Endometrium (tissue), 2 donors: ENCODE results near the gene TSHZ2.

ENCODE experiments used
- FAIRE-seq: peaks from 2 replicates; lab custom pipeline; 2012; peaks lifted over from hg19 to GRCh38; lab: Jason Lieb, UNC
- donor health status: control.
- donor health status: control.

The TSHZ2 gene

DNA sequence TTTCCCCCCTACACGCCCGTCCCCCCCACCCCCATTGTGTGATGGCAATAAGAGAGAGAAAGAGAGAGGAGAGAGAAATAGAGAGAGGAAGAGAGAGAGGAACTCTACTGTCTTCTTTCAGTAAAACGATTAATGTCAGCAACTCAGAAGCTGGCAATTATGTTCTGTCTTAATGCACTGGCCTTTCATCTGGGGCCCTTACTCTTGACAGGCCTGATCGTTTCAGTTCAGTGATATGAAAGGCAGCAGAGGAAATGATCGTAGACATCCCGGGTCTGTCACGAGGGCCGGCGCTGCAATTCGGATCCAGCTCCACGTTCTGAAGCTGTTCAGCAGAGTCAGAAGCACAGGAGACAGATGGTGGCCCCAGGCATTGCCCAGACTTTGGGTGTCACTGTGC lies 312.5 kb downstream of the TSHZ2 start:
- no peak for FAIRE-seq

DNA sequence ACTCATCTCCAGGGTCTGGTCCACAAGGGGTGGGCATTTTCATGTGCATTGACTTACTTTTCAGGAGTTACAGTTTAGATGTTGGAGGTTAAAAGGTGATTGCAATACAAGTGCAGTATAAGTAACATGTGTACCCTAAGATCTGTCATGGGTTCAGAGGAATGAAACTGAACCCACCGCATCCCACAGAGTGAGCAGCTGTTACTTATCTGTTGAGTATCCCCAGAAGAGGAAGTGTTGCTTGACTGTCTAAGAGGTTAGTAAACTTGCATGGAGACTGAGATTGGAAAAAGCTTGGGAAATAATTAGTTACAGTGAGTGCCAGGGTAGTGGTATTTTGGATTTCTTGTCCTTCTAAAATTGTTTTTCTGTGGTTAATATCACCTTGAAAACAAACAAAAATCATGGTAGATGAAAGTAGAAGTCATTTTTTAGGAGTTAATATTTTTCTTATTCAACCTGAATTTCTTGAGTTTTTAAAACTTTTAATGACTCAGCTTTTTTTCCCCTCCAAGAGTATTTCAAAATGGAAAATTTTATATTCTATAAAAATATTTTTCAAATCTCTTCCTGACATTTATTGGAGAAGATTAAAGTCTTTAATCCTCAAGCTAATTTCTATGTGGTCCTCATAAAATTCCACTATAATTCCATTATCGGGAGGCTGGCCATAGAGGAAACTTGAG lies 315.3 kb downstream of the TSHZ2 start:
- FAIRE-seq, result peak; percentile 33

DNA sequence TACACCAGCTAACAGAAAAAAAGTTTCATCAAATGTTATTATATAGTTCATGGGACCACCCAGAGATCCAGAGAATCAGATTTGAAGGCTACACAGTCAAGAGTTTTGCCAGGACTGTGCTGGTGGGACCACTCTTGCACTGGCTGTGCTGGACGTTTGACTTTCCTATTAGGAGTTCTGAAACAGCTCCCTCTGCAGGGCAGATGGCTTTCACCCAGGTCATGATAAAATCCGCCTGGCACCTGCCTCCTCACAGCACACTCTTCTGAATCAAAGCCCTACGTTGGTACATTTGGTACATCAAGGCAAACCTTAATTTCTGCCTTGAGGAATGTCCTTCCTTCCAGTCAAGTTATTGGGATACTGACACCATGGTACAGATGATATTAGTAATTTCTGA lies 319.4 kb downstream of the TSHZ2 start:
- no peak for FAIRE-seq

DNA sequence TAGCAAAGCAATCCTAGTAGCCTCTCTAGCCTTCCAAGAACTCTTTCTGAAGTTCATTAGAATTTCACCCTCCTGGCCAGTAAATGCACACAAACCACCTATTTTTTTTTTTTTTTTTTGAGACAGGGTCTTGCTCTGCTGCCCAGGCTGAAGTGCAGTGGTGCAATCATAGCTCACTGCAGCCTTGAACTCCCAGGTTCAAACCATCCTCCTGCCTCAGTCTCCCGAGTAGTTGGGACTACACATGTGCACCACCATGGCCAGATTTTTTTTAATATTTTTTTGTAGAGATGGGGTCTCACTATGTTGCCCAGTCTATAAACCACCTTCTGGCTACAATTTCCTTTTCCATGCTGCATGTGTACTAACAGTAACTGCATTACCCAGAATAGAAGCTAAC lies 320.2 kb downstream of the TSHZ2 start:
- FAIRE-seq, result no peak

DNA sequence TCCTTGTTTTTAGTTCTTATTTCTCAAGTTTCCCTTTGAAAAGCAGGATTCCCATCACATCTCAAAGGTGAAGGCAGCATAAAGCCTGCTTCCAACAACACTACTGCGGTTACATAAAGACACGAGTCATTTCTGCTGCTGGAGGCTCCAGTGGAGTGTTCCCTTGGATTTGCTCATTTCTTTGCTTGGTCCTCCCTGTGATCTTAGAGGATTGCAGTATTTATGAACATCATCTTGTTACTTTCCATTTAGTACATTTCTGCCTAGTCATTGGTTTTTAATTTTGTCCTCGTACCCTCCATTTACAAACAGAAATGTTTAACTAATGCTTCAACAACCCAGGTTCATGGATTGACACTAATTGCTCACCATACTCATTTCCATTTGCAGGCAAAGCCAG lies 322.6 kb downstream of the TSHZ2 start:
- FAIRE-seq, result no peak

DNA sequence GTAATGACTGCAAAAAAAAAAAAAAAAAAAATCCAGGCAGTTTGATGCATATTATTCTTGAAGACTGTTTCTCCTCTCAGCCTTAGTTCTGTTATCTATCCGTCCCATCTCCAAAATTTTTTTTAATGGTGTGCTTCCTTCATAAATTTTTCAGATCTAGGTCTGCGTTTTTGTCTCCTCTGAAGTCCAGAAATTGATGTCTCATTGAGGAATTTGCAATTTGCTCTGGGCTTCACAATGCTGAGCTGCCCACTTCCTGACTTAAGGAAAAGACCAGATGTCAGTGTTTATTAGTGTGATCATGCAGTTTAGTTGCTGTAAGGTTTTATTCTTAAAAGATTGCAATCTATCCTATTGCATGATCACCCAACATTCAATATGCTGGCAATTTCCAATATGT lies 323.9 kb downstream of the TSHZ2 start:
- FAIRE-seq, result no peak

DNA sequence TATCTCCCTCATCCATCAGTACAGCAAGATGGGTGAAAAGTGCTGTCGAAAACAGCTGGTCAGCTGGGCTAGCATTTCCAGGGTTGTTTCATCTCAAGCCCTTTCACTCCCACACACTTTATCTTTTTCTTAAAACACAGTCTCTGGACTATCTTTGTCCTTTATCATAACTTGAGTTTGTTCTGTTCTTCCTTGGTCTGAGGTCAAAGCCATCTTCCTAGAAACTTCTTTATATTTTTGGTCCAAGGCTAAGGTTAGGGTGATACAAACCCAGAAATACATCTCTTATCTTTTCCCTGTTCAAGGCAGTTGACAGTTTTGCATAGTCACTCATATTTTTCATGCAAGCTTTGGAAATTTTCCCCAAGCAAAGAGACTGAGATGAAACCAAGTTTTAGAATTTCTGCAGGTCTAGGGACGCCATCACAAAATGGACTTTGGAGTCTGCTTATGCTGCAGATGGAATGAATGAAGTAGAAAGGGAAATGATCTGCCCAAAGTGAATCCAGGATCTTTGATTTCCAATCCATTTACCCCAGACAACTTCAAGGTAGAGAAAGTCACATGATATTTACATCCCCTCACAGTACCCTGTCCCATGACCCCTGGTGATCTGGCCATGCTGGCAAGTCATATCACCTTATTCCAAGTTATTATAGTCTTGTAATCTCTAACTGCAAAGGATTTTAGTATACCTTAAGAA lies 324.4 kb downstream of the TSHZ2 start:
- no peak for FAIRE-seq

DNA sequence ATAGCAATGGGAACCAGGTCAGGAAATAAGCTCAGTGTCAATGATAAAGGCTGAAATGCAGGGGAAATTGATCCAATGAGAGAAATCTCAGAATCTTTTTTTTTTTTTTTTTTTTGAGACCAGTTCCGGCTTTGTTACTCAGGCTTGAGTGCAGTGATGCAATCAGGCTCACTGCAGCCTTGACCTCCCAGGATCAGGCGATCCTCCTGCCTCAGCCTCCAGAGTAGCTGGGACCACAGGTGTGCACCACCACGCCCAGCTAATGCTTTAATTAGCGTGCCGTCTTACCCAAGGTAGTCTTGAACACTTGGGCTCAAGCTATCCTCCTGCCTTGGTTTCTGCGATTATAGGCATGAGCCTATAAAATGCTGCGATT lies 325.0 kb downstream of the TSHZ2 start:
- no peak for FAIRE-seq

DNA sequence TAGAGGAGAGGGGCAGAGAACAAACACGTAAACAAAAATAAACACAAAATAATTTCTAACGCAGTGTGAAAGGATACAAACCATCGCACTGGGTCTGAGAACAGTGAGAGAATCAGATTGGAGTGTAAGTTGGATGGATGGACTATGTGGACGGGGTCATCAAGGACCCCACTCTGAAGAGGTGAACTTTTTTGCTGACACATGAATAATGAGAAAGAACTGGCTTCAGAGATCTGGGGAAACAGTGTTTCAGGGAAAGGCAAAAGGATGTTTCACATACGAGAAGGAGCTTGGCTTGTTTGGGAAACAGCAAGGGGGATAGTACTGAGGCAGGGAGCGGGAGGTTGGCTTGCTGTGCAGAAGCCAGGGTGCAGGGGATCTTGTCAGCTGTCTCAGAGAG lies 326.1 kb downstream of the TSHZ2 start:
- FAIRE-seq, result no peak

DNA sequence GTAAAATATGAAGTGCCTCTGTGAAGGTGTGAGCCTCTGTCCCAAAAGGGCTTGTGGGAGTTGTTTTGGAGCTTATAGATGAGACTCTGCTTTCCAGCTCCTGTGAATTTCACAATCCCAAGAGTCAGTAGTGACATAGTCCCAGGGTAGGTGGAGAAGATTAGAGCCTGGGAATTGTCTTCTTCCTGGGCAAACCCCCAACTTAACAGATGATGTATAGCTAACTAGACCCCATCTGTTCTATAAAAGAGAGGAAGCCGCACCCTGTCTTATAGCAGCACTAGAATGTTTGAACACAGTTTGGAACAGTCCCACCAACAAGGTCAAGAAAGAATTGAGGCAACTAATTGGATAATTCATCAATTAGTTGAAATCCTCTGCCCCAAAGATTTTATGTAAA lies 326.8 kb downstream of the TSHZ2 start:
- no peak for FAIRE-seq

DNA sequence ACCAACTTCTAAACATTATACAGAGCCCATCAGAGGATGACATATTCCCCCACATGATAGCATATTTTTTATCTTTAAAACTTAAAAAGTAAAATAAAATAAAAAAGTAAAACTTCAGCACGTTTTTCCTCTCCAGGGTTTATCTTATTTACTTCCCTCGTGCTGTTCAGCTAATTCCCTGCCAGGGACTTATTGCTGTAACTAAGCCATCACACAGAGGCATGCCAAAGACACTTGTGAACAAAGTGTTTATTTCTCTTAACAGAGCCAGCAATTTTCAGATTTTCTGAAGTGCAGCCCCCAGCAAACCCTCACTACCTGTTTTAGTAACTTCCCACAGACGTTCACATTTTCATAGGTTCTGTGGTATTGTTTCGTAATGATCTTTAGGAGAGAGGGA lies 327.7 kb downstream of the TSHZ2 start:
- FAIRE-seq, result no peak

DNA sequence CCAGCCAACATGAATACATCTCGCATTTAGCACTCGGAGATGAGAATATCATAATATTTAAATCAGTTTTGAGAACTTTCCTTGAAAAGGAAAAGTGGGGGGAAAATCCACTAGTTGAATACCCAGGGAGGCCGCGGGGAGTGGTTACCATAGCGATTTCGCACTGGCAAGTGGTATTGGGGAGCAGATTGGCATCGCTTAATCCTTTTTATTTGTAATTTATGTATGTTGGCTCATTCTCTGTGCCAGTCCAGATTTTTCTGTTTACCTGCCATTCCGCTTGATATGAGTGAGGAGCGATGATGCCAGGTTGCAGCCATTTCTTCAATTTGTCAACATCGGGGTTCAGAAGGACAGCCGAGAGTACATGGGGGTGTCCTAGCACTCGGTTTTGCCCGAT lies 329.7 kb downstream of the TSHZ2 start:
- FAIRE-seq, result no peak

DNA sequence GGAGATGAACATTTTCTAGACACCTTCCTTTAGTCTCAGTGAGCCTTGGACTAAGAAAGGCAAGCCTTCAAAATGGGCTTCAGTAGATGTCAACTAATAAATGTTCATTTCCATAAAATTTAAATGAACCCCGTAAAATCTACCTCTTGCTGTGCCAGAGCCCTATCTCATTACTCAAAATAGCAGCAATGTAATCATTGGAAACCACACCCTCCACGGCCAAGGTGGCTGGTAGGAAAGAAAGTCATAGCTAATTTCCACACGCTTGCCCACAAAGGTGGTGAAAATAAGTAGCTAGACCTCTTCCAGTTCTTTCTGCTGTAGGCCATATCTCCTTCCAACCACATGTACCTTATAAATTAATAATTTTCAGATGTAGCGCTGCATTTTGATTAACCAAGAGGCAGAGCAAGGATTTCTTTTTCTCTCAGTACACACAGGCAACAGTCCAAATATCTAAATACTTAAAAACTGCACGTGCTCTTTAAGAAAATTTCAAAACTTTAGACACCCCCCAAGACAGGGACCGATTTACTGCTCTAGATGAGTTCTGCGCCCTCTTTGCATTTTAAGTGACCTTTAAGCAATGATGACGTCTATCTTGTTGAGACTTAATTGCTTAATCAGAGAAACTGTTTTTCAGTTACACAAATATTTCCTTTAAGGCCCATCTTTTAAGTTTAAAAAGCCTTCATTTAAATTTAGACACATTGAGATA lies 330.7 kb downstream of the TSHZ2 start:
- no peak for FAIRE-seq

DNA sequence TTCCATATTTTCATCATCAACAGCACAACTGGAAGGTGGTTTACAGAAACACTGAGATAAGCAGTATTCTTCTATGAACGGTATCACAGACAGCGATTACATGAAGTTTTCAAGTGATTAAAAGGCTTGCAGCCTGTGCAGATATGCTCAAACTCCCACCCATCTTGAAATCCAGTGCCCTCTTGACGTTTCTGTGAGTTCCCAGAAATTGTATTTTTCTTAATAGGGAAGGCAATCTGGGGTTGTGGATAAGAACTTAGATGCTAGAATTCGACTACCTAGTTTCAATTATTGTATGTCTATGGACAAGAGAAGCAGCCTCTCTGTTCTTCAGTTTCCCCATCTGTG lies 331.2 kb downstream of the TSHZ2 start:
- no peak for FAIRE-seq

DNA sequence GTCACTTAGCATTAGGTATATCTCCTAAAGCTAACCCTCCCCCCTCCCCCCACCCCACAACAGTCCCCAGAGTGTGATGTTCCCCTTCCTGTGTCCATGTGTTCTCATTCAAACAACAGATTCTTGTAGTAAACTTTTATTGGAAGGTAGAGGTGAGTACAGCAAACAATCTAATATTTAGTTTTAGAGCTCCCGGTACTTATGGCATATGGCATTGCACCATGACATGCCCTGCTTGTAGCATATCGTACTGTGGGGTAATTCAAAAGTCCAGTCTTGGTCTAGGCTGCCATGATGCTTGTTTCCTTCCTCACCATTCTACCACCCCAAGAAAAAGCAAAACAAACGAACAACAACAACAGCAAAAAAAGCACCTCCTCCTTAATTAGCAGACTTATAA lies 332.0 kb downstream of the TSHZ2 start:
- FAIRE-seq, result no peak

DNA sequence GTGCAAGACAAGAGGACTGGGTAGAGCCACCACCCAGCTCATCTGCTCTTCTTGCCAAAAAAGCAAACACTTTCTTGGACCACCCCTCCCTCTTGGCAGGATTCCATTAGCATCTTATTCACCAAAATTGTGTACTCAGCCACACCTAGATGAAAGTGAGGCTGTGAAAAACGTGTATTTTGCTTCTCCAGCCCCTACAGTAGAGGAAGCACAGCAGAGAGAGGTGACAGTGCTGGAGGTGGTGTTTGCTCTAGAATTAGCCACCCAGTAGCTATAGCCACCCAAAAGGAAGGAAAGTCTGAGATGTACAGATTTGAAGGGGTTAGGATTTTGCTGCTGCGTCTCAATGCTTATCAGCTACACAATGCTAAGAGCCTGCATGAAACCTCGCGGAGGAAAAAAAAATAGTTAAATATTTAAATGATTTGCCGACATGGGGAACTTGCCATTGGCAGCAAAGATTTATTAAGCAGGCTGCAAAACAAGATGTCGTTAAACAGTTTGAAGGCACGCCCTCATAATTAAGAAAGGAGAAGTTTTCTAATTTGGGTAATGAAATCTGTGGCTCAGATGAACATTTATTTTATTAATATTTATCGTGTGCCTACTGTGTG lies 334.1 kb downstream of the TSHZ2 start:
- no peak for FAIRE-seq

DNA sequence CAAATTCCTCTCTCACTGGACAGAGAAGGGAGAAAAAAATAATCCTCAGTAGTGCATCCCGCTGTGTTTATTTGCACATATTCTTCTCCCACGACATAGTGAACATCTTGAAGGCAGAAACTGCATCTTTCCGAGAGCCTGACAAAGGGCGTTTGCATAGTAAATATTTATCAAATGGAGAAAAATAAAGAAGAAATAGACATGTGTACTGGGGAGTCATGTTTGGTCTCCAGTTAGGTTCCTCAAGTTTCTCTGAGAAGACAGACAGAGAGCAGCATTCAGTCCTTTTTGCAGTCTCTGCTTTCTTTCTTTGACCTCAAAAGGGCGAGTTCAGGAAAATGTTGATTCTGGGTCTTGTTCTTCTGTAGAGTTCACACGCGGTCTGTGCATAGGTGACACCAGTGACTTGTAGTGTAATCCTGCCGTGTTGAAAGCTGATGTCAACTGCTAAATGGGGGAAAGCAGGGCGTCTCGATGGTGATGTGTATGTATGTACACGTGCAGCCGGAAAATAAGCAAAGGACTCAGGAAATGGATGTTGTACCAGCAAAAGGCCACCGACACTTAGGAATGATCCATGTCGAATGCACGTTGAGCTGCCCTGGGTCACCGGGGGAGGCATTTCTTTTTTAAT lies 335.9 kb downstream of the TSHZ2 start:
- FAIRE-seq, result no peak

DNA sequence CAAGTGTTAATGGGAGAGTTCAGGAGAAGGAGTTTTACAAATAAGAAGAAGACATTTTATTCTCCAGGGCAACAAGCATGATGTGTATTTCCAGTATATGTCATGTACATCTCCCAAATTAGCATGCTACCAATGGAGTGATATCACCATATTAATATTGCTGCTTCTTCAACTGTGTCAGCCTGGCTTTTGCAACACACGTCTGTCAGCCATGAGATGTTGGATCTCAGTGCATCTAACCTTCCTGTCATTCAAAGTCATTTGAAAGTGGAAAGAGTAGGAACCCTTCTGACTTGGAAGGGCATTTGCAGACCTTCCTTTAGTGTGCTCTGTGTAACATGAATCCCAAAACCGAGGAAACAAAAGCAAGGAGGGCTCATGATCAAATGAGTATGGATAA lies 337.4 kb downstream of the TSHZ2 start:
- FAIRE-seq, result no peak

DNA sequence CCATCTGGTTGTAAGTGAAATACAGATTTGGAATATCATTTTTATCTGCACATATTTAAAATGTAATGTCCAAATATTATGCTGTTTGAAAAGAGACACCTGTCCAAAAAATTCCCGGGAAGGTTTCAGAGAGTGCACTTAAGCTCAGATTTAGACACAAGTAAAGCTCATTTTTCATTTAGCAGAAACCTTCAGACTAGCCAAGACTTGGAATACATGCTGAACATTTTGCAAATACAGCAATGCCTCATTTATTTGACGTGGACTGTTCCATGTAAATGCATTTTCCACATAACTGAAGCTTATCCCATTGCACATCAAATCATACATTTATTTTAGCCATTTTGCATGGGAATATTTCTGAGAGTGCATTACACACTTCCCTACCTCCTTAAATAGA lies 340.8 kb downstream of the TSHZ2 start:
- no peak for FAIRE-seq

DNA sequence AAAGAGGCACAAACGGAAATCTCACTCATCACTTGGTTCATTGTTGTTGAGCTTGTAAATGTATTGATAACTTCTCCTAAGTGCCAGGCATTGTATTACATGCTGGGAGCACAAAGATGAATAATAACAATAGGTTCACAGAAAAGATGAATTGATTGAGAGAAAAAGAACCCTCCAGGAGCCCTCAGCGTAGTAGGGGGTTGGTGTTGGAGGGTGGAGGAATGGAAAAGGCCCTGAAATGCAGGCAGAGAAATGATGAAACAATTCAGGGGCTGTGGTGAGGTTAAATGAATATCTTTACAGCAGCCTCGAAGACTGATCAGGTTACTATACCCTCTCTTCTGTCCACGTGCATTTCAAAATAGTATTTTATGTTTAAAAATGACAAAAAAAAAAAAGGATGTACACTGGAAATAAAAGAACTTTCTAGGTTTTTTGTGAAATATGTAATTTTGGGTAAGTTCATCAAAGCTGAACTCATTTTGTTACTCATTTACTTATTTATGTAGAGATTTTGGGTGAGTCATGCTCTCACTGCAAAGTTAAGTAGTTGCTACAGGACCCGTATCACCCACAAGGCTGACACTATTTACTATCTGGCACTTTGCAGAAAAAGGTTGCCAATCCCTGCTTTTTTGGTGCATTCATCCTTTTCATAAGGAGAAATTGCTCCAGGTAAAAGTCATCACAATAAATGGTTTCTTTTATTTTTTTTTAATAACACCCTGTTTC lies 344.2 kb downstream of the TSHZ2 start:
- no peak for FAIRE-seq

DNA sequence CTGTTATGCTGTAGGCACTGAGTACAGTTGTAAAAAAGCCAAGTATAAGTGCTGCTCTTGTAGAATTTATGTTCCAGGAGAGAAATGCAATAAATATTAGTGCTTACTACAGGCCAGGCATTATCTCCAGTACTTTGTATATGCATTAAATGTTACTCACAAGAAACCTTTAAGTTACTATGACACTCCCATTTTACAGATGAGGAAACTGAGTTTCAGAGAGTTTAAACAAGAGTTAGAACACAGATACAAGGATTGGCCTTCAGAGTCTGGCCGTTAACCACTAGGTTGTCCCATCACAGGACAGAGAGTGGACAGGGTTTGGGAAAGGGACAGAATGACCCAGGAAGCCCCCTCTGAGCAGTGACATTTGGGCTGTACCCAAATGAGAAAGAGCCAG lies 347.0 kb downstream of the TSHZ2 start:
- no peak for FAIRE-seq

DNA sequence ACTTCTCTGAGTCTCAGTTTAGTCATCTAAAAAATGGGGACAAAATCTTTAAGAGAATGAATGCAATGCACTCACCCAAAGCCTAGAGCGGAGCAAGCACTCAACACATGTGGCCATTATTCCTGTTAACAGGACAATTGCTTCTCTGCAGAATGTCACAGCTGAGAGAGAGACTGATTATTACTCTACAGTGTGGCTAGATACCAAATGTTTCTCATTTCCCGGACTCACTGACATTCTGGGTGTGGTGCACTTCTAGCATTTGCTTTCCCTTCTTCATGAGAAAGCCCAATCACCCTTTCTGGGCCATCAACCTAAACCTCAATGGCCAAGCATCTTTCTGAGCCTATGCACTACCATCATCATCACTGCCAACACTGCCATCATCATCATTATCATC lies 347.6 kb downstream of the TSHZ2 start:
- FAIRE-seq, result no peak
